WTC11 (cell line): ENCODE measurements around the gene DAPK3.

ENCODE experiments used
- FOXP4 ChIP-seq: sonication (generic); formaldehyde crosslinking; IDR thresholded peaks from 2 replicates; pipeline ENCODE4 v1.8.0; 2022; ENCODE audit warnings: mild to moderate bottlenecking, missing genetic modification reagents
- NR2C2 ChIP-seq: sonication (generic); formaldehyde crosslinking; IDR thresholded peaks from 2 replicates; pipeline ENCODE4 v1.8.0; 2022; ENCODE audit warnings: mild to moderate bottlenecking, missing genetic modification reagents
- NR3C1 ChIP-seq: sonication (generic); formaldehyde crosslinking; conservative IDR thresholded peaks from 2 replicates; pipeline ENCODE4 v1.8.1; 2023; ENCODE audit warnings: low read depth, mild to moderate bottlenecking, missing genetic modification reagents
- ZNF232 ChIP-seq: sonication (generic); formaldehyde crosslinking; IDR thresholded peaks from 2 replicates; pipeline ENCODE4 v1.8.0; 2022; ENCODE audit warnings: mild to moderate bottlenecking, missing genetic modification reagents
- ZNF317 ChIP-seq: sonication (generic); formaldehyde crosslinking; IDR thresholded peaks from 2 replicates; pipeline ENCODE4 v1.8.1; 2023; ENCODE audit warnings: low read depth, mild to moderate bottlenecking, moderate library complexity, missing genetic modification reagents, borderline replicate concordance
- TF ChIP-seq, protein P1 (sequence below): fragments of 200-600 bp; IDR thresholded peaks from 2 replicates; pipeline ENCODE4 v1.8.0; 2022; ENCODE audit warnings: antibody characterized with exemption
- TF ChIP-seq, protein P2 (sequence below): sonication (generic); formaldehyde crosslinking; IDR thresholded peaks from 2 replicates; pipeline ENCODE4 v1.8.1; 2023; ENCODE audit warnings: mild to moderate bottlenecking, missing genetic modification reagents

DNA sequence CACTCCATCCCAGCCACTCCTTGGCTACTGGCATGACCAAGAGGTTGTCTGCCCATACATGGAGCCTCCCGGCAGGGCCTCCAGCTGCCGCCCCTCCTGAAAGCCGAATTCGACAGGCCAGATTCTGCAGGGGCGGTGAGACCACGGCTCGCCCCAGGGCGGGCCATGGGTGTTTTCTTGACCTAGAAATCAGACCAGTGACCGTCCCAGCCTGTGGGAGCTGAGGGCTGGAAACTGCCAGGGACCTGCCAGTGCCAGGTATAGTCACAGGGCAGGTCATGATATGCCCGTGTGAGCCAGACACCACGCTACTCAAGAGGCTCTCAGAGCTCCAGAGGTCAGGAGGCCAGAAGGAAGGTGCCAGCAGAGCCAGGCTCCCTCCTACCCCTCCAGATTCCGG is 16.8 kb downstream of the DAPK3 start:
- TF ChIP-seq, protein P1, sequence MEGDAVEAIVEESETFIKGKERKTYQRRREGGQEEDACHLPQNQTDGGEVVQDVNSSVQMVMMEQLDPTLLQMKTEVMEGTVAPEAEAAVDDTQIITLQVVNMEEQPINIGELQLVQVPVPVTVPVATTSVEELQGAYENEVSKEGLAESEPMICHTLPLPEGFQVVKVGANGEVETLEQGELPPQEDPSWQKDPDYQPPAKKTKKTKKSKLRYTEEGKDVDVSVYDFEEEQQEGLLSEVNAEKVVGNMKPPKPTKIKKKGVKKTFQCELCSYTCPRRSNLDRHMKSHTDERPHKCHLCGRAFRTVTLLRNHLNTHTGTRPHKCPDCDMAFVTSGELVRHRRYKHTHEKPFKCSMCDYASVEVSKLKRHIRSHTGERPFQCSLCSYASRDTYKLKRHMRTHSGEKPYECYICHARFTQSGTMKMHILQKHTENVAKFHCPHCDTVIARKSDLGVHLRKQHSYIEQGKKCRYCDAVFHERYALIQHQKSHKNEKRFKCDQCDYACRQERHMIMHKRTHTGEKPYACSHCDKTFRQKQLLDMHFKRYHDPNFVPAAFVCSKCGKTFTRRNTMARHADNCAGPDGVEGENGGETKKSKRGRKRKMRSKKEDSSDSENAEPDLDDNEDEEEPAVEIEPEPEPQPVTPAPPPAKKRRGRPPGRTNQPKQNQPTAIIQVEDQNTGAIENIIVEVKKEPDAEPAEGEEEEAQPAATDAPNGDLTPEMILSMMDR, result no peak
- TF ChIP-seq ZNF317 (CRISPR knock-in tag) (no peak), FOXP4 (CRISPR knock-in tag) (no peak), NR2C2 (CRISPR knock-in tag) (no peak), NR3C1 (CRISPR knock-in tag) (no peak), ZNF232 (CRISPR knock-in tag) (no peak)
- TF ChIP-seq, protein P2, sequence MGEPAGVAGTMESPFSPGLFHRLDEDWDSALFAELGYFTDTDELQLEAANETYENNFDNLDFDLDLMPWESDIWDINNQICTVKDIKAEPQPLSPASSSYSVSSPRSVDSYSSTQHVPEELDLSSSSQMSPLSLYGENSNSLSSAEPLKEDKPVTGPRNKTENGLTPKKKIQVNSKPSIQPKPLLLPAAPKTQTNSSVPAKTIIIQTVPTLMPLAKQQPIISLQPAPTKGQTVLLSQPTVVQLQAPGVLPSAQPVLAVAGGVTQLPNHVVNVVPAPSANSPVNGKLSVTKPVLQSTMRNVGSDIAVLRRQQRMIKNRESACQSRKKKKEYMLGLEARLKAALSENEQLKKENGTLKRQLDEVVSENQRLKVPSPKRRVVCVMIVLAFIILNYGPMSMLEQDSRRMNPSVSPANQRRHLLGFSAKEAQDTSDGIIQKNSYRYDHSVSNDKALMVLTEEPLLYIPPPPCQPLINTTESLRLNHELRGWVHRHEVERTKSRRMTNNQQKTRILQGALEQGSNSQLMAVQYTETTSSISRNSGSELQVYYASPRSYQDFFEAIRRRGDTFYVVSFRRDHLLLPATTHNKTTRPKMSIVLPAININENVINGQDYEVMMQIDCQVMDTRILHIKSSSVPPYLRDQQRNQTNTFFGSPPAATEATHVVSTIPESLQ (CRISPR knock-in tag), result no peak
